Mesenchymal stem cell (in vitro differentiated cells and primary cell): ENCODE results near the gene RAPGEF5.

ENCODE experiments used
- DNase-seq: peaks from one replicate; pipeline ENCODE4 v3.0.0-alpha.2; 2013
- H2AFZ ChIP-seq: one replicate; pipeline ENCODE4 v1.6.1; 2013; ENCODE audit warnings: low read depth, mild to moderate bottlenecking, control low read depth, inconsistent platforms, low read length, moderate library complexity
- H2AK5ac ChIP-seq: 2 replicates; pipeline ENCODE4 v1.6.1; 2013; ENCODE audit warnings: low read length, moderate library complexity, mild to moderate bottlenecking, inconsistent platforms; ENCODE audit not compliant: severe bottlenecking
- H2BK120ac ChIP-seq: one replicate; pipeline ENCODE4 v1.6.1; 2013; ENCODE audit warnings: low read depth, mild to moderate bottlenecking, inconsistent platforms, low read length, moderate library complexity
- H2BK12ac ChIP-seq, 2 experiments: one replicate each; pipeline ENCODE4 v1.6.1; 2013; ENCODE audit warnings: inconsistent platforms in 2 of 2, low read length in 2 of 2, mild to moderate bottlenecking in 2 of 2, moderate library complexity in 2 of 2, control low read depth in 1 of 2
- H2BK15ac ChIP-seq: one replicate; pipeline ENCODE4 v1.6.1; 2013; ENCODE audit warnings: mild to moderate bottlenecking, low read depth, inconsistent platforms; ENCODE audit not compliant: poor library complexity, severe bottlenecking
- H2BK5ac ChIP-seq: 2 replicates; pipeline ENCODE4 v1.6.1; 2013; ENCODE audit warnings: low read depth, mild to moderate bottlenecking, low read length, control low read depth, inconsistent platforms; ENCODE audit not compliant: poor library complexity, severe bottlenecking
- H3K14ac ChIP-seq, 2 experiments: one replicate each; pipeline ENCODE4 v1.6.1; 2013; ENCODE audit warnings: inconsistent platforms in 2 of 2, low read length in 2 of 2, control low read depth in 1 of 2, mild to moderate bottlenecking in 1 of 2, moderate library complexity in 1 of 2
- H3K18ac ChIP-seq, 2 experiments: one replicate each; pipeline ENCODE4 v1.6.1; 2013; ENCODE audit warnings: inconsistent platforms in 2 of 2, low read length in 2 of 2, control low read depth in 1 of 2, low read depth in 1 of 2, mild to moderate bottlenecking in 1 of 2
- H3K23ac ChIP-seq, 2 experiments: one replicate each; pipeline ENCODE4 v1.6.1; 2013; ENCODE audit warnings: inconsistent platforms in 2 of 2, low read length in 2 of 2, mild to moderate bottlenecking in 2 of 2, moderate library complexity in 2 of 2, control low read depth in 1 of 2
- H3K27ac ChIP-seq: 2 replicates; pipeline ENCODE4 v1.5.1; 2013; ENCODE audit warnings: mild to moderate bottlenecking, moderate library complexity, low read length, control low read depth, inconsistent platforms; ENCODE audit not compliant: poor library complexity, severe bottlenecking
- H3K27me3 ChIP-seq, 2 experiments: 2 replicates each; pipeline versions ENCODE4 v1.6.1 to v1.7.0; 2013; ENCODE audit warnings: low read length in 2 of 2, mild to moderate bottlenecking in 2 of 2, moderate library complexity in 2 of 2, control low read depth in 1 of 2, inconsistent platforms in 1 of 2; ENCODE audit not compliant: control insufficient read depth in 1 of 2, insufficient read depth in 1 of 2
- H3K36me3 ChIP-seq, 2 experiments: 2 replicates each; pipeline versions ENCODE4 v1.6.1 to v1.7.0; 2013; ENCODE audit warnings: low read length in 2 of 2, control low read depth in 1 of 2, inconsistent platforms in 1 of 2, low read depth in 1 of 2, mild to moderate bottlenecking in 1 of 2; ENCODE audit not compliant: insufficient read depth in 2 of 2, control insufficient read depth in 1 of 2
- H3K4ac ChIP-seq, 2 experiments: one replicate each; pipeline ENCODE4 v1.6.1; 2013; ENCODE audit warnings: inconsistent platforms in 2 of 2, low read length in 2 of 2, mild to moderate bottlenecking in 2 of 2, moderate library complexity in 2 of 2, control low read depth in 1 of 2, low read depth in 1 of 2
- H3K4me1 ChIP-seq: 2 replicates; pipeline ENCODE4 v1.6.1; 2013; ENCODE audit warnings: low read depth, low read length, control low read depth; ENCODE audit not compliant: control insufficient read depth, insufficient read depth
- H3K4me2 ChIP-seq: 2 replicates; pipeline ENCODE4 v1.6.1; 2013; ENCODE audit warnings: low read length, mild to moderate bottlenecking, inconsistent platforms; ENCODE audit not compliant: poor library complexity, severe bottlenecking
- H3K4me3 ChIP-seq, 2 experiments: 2 replicates each; pipeline versions ENCODE4 v1.5.1 to v1.7.0; 2013; ENCODE audit warnings: low read length in 2 of 2, mild to moderate bottlenecking in 2 of 2, control low read depth in 1 of 2, low read depth in 1 of 2; ENCODE audit not compliant: insufficient read depth in 1 of 2
- H3K79me1 ChIP-seq: replicated peaks from 2 replicates; pipeline ENCODE4 v1.6.1; 2013; ENCODE audit warnings: mild to moderate bottlenecking, control low read depth, low read length, inconsistent platforms; ENCODE audit not compliant: poor library complexity, severe bottlenecking
- H3K9ac ChIP-seq: 2 replicates; pipeline ENCODE4 v1.7.0; 2013; ENCODE audit warnings: mild to moderate bottlenecking, low read length, moderate library complexity
- H3K9me3 ChIP-seq: 2 replicates; pipeline ENCODE4 v1.7.0; 2013; ENCODE audit warnings: mild to moderate bottlenecking, low read length; ENCODE audit not compliant: control insufficient read depth
- H4K8ac ChIP-seq: one replicate; pipeline ENCODE4 v1.6.1; 2013; ENCODE audit warnings: inconsistent platforms, mild to moderate bottlenecking, low read length, moderate library complexity
- H4K91ac ChIP-seq: one replicate; pipeline ENCODE4 v1.6.1; 2013; ENCODE audit warnings: mild to moderate bottlenecking, low read length, inconsistent platforms
- WGBS: methylation state at CpG from one replicate; pipeline ENCODE4 v1.1.7; 2013; ENCODE audit warnings: mixed read lengths; 5-methylcytosine and 5-hydroxymethylcytosine counted together

The RAPGEF5 gene

DNA sequence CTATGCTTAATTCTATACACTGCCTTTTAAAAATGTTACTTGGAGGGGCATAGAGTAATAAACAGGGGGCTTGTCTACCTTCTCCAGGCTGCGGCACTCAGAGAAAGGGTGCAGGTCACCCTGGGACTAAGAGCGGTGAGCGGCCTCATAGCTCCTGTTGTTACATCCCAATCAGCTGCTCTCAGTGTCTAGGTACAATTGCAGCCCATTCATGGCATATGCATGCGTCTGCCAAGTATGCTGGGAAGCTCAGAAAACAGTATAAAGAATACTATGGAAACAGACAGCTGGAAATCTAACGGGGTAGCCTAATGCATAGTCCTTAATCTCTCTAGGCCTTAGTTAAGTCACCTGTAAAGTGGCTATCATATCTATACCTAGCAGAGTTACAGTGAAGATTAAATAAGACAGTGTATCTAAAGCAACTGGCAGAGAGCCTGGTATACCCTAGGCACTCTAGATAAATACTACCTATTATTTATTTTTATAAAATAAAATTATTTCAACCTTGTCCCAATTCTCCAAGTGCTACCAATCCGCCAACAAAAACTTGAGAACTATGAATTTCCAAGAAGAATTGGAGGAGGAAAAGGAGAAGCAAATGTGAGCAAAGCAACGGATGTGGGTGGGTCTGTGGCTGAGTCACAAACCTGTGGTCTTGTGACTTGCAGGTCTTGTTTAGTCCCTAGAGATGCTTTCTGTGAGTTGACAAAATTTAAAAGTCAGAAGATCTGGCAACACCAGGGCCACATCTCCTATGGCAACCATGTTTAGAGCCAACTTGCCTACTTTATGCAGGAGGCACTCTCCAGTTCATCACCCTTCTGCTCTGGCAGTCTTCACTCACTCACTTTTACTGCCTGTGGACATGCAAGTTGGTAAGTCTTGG, 183.0 kb downstream of the RAPGEF5 start:
- 94% methylated on average over 6 of the region's 7 CpGs for WGBS
- Histone ChIP-seq H3K79me1 (no peaks in the 10 kb centered on the region), H3K4me2 (no peak overlapping the region), H2BK120ac (no peak overlapping the region), H3K9ac (no peak overlapping the region), H3K4me3 (no peak overlapping the region), H3K4me1 (no peaks in the 10 kb centered on the region), H3K14ac (no peak overlapping the region), H3K27me3 (no peaks in the 10 kb centered on the region), H3K18ac (no peak overlapping the region), H3K4ac (no peak overlapping the region), H4K8ac (no peak overlapping the region), H3K27ac (no peak overlapping the region), H3K9me3 (no peaks in the 10 kb centered on the region), H2BK15ac (no peak overlapping the region), H2BK12ac (no peak overlapping the region), H2AK5ac (no peak overlapping the region), H4K91ac (no peak overlapping the region), H2BK5ac (no peak overlapping the region), H2AFZ (no peak overlapping the region), H3K36me3 (no peaks in the 10 kb centered on the region), H3K23ac (no peak overlapping the region)
- DNase-seq: no peak

- H3K36me3 ChIP-seq: no peaks in the 10 kb centered on the region
- H3K27ac ChIP-seq: no peak overlapping the region
- H3K14ac ChIP-seq: no peak overlapping the region
- H4K91ac ChIP-seq: no peak overlapping the region
- no peak overlapping the region for H2BK15ac ChIP-seq
- no peaks in the 10 kb centered on the region for H3K4me1 ChIP-seq
- H2BK12ac ChIP-seq: no peak overlapping the region
- no peak overlapping the region for H4K8ac ChIP-seq
- no peak overlapping the region for H3K4me2 ChIP-seq
- no peak overlapping the region for H3K4me3 ChIP-seq
- H2BK5ac ChIP-seq: no peak overlapping the region
- H3K27me3 ChIP-seq: no peaks in the 10 kb centered on the region
- no peaks in the 10 kb centered on the region for H3K9me3 ChIP-seq
- WGBS: no CpG with 5 or more reads among the region's 1 CpG
- DNase-seq: no peak
- no peak overlapping the region for H2BK120ac ChIP-seq
- H2AFZ ChIP-seq: no peak overlapping the region
- H3K4ac ChIP-seq: no peak overlapping the region
- no peak overlapping the region for H3K9ac ChIP-seq
- no peaks in the 10 kb centered on the region for H3K79me1 ChIP-seq
- no peak overlapping the region for H3K23ac ChIP-seq
- no peak overlapping the region for H3K18ac ChIP-seq
- H2AK5ac ChIP-seq: no peak overlapping the region
These were observed 188.8 kb downstream of the RAPGEF5 start for GRCh38 chr7:22168129-22168634.

DNA sequence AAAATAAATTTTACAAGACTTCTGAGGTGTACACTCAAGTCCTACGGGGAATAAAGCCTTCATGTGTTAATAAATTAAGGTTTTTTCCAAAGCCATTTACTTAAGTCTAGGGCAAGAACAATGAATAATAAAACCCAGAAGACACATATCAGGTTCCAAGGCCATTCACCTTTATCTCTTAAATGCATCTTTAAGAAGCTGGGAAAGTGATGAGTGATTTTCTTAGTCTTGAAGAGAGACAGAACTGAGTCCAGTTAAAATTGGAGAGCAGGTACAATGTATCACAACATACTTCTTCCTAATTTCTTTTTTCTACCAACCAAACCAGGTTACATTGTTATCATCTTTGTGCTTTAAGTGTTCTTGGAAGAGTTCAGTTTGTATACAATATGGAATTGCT, 189.5 kb downstream of the RAPGEF5 start:
- Histone ChIP-seq H2BK12ac (no peak overlapping the region), H2BK15ac (no peak overlapping the region), H3K23ac (no peak overlapping the region), H3K9ac (no peak overlapping the region), H2AK5ac (no peak overlapping the region), H3K27me3 (no peaks in the 10 kb centered on the region), H3K4ac (no peak overlapping the region), H3K9me3 (no peaks in the 10 kb centered on the region), H3K18ac (no peak overlapping the region), H2BK5ac (no peak overlapping the region), H3K4me1 (no peaks in the 10 kb centered on the region), H4K91ac (no peak overlapping the region), H3K79me1 (no peaks in the 10 kb centered on the region), H3K4me2 (no peak overlapping the region), H3K36me3 (no peaks in the 10 kb centered on the region), H3K14ac (no peak overlapping the region), H2AFZ (no peak overlapping the region), H3K27ac (no peak overlapping the region), H2BK120ac (no peak overlapping the region), H3K4me3 (no peak overlapping the region), H4K8ac (no peak overlapping the region)
- DNase-seq: no peak
- WGBS: no CpG with 5 or more reads among the region's 1 CpG

GRCh38 chr7:22166928-22167327, 190.0 kb downstream of the RAPGEF5 start:
- Histone ChIP-seq H4K8ac (no peak overlapping the region), H2BK15ac (no peak overlapping the region), H4K91ac (no peak overlapping the region), H3K4me2 (no peak overlapping the region), H3K4ac (no peak overlapping the region), H3K4me3 (no peak overlapping the region), H3K79me1 (no peaks in the 10 kb centered on the region), H3K9me3 (no peaks in the 10 kb centered on the region), H2BK5ac (no peak overlapping the region), H3K14ac (no peak overlapping the region), H3K23ac (no peak overlapping the region), H2BK12ac (no peak overlapping the region), H2AK5ac (no peak overlapping the region), H3K36me3 (no peaks in the 10 kb centered on the region), H3K9ac (no peak overlapping the region), H2BK120ac (no peak overlapping the region), H3K18ac (no peak overlapping the region), H3K27me3 (no peaks in the 10 kb centered on the region), H2AFZ (no peak overlapping the region), H3K4me1 (no peaks in the 10 kb centered on the region), H3K27ac (no peak overlapping the region)
- WGBS: 45% methylated on average over 2 of the region's 2 CpGs
- DNase-seq: no peak
